GM18508 (cell line): ENCODE data around the gene ZCCHC24.
"Not testable (repeated sequence)": the region's sequence is repeated elsewhere in the genome, so short reads cannot be mapped to it uniquely, and the experiment has no call there.

Source experiments
- ATAC-seq: cut with Tn5 transposase; IDR thresholded peaks from one replicate; pipeline ENCODE4 v1.9.1; 2021; ENCODE audit warnings: moderate number of reproducible peaks; ENCODE audit not compliant: insufficient read depth, unreplicated experiment

The ZCCHC24 gene

DNA sequence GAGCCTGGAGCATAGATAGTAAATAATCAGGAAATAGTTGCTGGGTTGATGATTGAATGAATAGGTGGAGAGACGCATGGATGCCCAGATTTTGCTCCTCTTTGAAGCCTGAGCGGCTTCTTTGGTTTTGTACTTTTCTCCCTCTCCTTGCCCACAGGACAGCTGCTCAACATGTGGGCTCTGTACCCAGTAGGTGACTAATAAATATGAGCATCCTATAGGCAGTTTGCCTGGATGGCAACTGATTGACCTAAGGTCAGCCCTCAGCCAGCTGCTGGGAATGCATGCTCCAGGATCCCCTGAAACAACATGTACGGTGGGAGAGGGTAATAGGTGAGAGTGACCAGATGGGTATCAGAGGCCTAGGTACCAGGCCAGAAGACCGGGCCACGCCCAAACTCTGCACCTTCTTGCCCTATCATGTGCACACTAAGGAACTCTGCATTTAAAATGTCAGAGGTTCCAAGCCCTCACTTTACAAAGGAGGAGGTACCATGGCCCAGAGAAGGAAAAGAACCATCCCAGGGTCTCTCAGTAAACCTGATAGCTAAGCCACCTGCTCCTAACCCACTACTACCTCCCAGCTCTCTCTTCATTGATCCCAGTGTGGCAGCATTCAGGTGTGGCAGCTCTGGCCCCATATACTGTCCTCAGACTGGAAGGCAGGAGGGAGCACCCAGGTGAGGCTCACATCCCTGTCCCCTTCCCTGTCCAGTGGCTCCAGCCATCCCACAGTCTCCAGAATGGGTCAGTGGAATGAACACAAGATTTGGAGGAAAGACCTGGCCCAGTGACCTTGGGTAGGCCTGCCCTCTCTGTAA lies 2.7 kb upstream of the ZCCHC24 start:
- ATAC-seq, result no peak

- ATAC-seq, result not testable (repeated sequence)
Measured at GRCh38 chr10:79447249-79447648, 1.8 kb upstream of the ZCCHC24 start.

DNA sequence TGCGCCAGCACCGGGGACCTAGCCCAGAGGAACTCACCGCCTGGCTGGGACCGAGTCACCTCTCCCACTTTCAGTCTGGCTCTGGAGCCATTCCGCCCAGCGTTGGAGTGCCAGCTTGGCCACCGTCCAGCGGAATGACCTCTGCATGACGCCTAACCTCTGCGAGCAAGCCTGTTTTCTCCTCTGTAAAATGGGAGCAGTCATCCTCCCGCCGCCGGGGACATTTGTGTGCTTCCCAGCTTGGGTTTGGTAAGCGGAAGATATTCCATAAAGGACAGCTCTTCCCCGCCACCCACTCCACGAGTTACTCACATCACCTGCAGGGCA lies 1.3 kb upstream of the ZCCHC24 start:
- ATAC-seq, result no peak

DNA sequence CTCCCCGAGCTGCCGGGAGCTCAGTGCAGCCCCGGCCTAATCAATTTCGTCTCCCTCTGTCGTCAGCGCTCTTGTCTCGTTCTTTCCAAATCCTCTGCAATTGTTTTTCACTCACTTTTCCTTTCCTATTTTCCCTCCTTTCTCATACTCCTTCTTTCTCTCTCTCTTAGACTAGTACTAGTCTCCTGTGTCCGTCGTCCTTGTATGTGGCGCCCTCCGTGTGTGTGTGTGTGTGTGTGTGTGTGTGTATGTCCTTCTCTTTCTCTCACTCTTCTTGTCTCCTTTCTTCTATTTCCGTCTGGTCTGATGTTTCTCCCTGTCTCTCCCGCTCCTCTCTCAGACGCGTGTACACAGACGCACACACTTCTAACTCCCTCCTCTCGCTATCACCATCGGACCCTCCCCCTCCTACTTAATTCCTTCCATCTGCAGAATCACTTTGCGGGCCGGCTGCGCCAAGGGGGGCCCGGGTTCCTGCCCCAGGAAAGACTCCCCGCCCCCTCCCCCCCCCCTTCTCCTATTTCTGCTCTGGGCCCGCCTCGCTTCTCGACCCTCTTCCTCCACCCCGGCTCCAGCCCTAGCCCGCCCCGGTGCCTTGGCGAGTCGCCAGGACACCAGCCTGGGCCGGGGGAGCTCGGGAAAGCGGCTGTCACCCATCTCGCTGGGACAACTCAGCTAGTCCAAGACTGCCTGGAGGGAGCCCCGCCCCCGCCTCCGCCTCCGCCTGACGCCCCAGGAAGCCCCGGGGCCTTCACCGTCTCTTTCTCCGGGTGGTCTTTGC lies 743 bp upstream of the ZCCHC24 start:
- ATAC-seq, result peak; percentile 6

GRCh38 chr10:79444199-79445119 lies 965 bp downstream of the ZCCHC24 start:
- peak; percentile 9 for ATAC-seq

DNA sequence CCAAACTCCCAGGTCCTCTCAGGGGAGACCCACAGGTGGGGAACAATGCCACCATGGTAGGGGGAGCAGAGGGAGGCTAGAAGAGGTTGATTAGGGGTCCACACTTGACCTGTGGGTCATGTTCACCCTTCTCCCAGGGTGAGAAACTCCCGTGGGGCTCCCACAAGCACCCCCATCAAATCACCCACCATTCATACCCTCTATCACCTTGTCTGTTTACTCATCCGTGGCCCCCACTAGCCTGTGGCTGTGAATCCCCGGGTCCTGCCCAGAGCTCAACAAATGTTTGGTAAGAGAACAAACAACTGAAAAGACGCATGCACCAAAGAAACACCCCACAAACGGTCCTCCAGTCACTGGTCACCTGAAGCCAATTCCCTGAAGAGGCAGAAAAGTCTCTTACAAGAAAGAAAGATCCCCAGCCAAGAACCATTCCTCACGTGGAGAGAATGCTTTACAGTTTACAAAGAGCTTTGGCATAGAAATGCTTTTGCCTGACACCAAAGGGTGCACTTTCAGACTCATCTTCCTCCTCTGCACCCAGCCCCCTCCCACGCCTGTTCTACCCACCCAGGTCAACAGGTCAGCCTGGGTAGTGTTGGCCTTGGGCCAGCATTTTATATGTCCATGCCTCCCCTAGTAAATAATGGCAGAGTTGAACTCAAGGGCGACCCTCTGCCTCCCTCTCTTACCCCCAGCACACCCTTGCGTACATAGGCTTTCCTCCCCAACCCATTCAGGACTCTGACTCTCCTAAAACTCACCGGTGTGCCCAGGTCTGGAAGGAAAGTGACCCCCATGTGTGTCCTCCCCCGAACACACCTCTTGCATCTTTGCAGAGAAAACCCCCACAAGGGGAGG lies 1.9 kb downstream of the ZCCHC24 start:
- no peak for ATAC-seq

GRCh38 chr10:79442171-79443040 lies 3.0 kb downstream of the ZCCHC24 start:
- no peak for ATAC-seq

- no peak for ATAC-seq
Measured at GRCh38 chr10:79441433-79441832, 4.0 kb downstream of the ZCCHC24 start.

DNA sequence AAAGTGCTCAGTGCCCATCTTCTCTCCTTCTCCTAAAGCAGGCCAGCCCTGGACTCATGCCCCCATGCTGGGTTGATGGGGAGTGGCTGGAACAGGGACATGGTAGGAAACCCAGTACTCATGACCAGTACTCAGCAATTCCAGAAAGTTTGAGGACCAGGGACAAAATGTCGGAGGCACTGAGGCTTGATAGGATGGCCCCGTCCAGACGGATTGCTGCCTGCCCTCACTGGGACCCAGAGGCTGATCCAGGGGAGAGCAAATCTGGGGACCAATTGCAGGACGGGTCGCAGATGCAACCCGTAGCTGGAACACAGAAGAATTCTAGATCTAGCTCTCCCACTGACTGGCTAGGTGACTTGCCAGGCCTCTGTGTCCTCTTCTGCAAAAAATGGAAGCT lies 5.1 kb downstream of the ZCCHC24 start:
- ATAC-seq, result no peak

DNA sequence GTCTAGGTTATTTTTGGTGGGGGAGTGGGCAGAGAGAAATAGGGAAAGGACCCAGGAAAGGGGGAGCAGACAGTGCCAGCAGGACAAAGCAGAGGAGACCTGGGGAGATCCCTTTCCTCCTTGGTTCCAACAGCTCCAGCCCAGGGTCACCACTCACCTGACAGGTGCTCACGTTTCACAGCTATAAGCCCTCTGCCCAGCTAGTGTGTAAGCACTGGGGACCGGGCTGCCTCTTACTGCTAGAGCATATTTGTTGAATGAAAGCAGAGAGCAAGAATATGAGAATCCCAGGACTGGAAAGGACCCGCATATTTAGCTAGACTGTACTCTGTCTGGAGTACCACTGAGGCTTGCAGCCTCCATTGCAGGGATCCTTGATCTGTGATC lies 6.7 kb downstream of the ZCCHC24 start:
- no peak for ATAC-seq

- ATAC-seq, result no peak
Measured at GRCh38 chr10:79438021-79438698, 7.3 kb downstream of the ZCCHC24 start.

- ATAC-seq, result no peak
Measured at GRCh38 chr10:79437111-79437814, 8.2 kb downstream of the ZCCHC24 start.

DNA sequence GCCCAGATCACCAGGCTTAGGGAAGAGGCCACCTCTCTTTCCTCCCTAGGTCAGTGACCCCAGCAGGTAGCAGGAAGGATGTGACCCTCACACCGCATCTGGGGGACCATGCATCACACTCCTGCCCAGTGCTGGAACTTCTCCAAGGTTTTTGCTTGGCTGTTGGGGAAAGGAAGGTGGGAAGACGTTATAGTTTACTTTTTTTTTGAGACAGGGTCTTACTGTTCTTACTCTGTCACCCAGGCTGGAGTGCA lies 8.6 kb downstream of the ZCCHC24 start:
- ATAC-seq, result no peak

DNA sequence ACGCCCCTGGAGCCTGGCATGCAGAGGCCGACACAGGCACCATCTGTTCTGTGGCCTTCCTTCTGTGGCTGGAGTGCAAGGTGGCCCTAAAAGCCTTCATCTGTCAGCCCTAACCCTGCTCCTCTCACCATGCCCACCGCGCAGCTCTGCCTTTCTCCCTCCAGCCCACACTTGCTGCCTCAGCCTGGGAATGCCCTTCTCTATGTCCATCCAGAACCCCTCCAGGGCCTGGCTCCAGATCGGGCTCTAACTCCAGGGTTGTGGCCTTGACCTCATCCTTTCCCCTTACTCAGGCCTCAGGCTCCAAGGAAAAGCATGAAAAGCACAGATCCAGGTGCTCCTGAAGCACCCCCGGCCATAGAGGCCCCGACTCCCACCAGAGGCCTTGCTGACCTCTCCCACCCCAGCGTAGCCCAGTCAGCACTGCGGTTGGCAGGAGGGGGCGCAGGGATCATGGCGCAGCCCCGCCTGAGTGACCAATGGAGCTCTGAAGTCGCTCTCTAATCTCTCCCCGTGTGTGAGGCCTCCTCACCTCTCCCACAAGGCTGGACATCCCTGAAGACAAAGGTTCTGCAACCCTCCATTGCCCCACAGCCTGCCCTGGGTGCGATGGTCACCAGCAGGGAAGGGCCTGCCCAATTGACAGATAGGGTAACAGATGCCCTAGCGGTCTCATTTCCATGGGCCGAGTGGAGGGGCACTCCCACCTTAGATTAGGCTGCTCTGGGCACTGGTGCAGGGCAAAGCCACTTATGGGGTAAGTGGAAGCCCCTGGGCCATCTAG lies 9.2 kb downstream of the ZCCHC24 start:
- ATAC-seq, result no peak

GRCh38 chr10:79435271-79436065 lies 10.0 kb downstream of the ZCCHC24 start:
- no peak for ATAC-seq

DNA sequence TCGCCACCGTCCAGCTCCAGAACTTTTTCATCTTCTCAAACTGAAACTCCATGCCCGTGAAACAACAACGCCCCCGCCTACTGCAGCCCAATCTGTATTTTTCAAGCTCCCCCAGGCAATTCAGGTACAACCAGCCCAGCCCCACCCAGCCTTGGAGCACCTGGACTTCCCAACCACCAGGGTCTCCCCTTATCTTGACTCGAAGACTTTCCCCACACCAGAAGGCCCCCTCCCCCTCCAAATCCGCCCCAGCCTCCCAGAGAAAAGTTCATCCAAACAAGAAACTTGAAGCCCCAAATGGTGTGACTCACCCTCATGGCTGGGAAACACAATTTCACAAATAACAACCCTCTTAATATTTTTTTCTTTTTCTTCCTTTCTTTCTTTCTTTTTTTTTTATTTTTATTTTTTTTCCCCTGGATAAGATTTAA lies 10.6 kb downstream of the ZCCHC24 start:
- ATAC-seq, result no peak
